ENCODE results near the gene DIS3L2.
"Not testable (repeated sequence)": the region's sequence is repeated elsewhere in the genome, so short reads cannot be mapped to it uniquely, and the experiment has no call there.

Gene DIS3L2

DNA sequence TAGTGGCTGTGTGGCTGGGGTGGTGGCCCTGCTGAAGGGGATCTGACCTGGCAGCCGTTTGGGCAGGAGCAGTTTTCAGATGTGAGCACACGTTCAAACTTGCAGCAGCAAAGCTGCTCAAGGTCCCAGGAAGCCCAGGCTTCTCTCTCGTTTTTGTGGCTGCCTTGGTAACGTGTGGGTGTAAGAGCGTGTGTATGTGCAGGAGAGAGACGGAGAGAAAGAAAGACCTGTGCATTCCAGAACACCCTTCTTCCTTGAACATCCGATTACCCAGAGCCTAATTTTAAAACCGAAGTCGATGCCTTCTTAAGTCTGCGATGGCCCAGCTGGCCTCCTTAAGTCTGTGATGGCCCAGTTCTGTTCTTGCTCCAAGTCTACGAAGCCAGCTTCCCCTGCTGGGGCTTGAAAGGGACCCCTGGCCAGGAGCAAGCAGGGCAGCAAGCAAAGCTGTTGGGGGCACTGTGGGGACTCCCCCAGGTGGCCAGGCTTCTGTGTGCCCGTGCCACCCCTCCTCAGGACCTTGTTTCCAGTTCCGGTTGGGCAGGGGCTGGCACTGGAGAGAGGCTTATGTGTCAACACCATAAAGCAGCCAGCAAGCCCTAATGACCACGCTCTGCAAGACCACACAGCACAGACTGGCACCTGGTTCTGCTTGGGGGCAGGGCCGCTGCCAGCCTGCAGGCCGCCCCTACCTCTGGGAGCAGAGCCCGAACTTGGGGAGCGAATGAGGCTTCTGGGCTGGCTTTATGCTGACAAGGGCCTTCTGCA lies 361.2 kb downstream of the DIS3L2 start:
- no peak for DNase-seq (ENCODE audit: low read depth)

DNA sequence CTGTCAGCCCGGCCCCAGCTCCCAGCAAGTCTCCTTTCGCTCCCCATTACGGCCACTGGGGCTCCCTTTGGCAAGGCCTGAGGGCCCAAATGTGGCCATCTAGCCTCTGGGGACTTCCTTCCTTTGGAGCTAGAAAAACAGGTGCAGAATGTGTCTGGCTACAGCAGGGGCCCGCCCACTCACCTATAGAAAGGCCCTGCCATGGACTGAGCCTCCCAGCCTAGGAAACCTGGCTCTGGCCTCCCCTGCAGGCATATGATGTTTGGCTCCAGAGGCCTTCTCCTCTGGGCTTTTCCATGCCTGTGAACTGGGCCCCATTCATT lies 361.8 kb downstream of the DIS3L2 start:
- no peak for DNase-seq (ENCODE audit: low read depth)

DNA sequence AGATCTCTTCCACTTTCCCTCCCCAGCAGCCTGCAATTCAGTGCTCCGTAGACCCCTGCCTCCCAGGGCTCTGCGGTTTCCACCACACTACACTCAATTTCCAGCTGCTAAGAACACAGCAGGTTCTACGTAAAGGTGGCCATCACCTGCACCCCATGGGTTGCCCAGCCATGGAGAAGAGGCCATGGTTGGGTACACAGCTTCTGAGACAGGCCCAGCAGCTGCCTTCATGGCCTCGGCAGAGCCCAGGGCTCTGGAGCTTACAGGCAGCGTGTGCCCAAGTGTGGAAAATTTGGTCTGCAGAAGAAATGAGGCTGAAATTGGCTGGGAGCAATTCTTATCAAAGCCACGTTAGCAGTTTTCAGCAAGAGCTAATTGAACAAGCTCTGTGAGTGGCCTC lies 362.5 kb downstream of the DIS3L2 start:
- DNase-seq (ENCODE audit: low read depth): not testable (repeated sequence)

DNA sequence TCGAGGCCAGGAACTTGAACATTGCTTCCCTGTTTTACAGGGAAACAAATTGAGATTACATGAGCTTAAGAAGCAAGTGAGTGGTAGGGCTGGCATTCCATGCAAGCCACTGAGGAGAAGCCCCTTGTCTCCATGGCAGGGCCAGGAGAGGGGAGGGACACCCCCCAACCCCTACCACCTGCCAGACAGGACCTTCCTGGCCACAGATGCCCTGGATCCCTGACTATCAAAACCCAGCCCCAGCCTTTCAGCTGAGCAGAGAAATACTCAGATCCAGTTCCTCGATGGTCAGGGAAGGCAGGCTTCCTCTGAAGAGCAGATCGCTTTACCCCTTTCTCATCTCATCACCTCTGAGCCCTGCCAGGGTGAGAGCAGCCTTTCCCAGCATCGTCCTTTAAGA lies 363.3 kb downstream of the DIS3L2 start:
- no peak for DNase-seq (ENCODE audit: low read depth)

DNA sequence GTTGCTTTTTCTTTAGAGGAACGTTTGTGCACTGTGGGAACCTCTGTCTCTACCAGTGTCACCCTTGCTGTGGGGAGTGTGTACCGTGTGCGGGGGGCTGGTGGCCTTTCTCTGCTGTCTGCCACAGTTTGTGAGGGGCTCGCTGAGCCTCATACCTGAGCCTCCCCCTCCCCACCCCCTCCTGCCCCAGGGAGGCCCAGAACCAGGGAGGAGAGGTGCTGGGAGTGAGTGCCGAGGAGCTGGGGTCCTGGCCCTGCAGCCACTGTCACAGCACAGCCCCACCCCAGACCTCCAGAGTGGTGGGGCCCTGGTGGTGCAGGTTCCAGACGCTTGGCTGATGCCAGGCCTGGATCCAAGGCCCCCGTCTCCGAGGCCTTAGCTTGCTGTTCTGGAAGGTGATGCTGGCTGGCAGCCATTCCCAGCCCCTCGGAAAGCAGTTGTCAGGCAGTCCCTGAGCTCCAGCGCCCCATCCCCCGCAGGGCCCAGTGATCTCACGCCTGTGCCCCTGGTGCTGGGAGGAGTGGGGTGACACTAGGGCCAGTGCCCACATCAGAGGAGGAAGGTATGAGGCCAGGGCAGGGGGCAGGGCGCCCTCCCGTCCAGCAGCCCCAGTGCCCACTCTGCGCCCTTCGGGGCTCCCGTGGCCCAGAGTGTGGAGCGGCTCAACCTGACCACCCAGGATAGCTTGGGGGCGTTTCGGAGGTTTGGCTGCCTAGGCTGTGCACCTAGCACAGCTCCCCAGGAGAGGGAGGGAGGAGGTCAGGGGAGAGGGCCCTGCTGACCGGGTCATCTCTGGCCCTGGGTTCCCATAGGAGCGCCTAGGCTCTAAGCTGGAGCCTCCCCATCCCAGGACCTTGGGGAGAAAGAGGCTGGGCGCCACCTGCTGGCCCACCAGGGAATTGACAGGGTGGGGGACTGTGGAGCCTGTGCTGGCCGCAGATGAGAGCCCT lies 364.1 kb downstream of the DIS3L2 start:
- no peak for DNase-seq (ENCODE audit: low read depth)

DNA sequence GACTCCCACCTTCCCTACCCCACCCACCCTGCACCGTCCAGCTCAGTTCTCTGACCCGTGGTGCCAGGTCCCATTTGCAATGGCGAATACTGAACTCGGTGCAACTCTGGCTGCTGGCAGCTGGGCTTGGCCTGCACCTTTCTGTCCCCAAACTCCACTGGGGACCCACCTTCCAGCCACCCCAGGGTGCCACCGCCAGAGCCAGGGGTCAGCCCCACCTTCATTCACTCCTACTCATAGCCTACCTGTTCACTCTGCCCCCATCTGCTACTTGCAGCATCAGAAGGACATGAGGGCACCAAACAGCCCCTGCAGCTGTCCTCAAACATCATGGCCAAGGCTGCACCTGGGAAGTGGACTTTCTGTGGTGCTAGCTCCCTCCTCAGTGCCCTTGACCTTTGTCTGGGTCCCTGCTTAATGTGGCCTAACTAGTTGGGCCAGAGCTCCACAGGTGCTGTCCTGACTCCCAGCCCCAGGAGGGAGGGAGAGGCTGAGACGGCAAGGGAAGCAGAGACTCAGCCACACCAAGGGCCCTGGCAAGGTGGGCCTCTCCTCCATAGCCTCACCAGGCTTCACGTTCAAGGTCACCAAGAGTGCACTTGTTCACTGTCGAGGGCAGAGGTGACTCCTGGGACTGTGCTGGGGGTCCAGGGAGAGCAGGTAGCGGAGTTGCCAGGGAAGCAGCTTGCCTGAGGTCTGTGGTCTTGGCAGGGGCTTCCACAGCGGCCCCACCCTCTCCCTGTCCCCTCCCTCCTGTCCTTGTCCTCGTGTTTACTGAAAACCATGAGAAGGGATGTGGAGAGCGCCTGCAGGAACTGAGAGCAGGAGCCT lies 365.0 kb downstream of the DIS3L2 start:
- DNase-seq (ENCODE audit: low read depth): not testable (repeated sequence)

DNA sequence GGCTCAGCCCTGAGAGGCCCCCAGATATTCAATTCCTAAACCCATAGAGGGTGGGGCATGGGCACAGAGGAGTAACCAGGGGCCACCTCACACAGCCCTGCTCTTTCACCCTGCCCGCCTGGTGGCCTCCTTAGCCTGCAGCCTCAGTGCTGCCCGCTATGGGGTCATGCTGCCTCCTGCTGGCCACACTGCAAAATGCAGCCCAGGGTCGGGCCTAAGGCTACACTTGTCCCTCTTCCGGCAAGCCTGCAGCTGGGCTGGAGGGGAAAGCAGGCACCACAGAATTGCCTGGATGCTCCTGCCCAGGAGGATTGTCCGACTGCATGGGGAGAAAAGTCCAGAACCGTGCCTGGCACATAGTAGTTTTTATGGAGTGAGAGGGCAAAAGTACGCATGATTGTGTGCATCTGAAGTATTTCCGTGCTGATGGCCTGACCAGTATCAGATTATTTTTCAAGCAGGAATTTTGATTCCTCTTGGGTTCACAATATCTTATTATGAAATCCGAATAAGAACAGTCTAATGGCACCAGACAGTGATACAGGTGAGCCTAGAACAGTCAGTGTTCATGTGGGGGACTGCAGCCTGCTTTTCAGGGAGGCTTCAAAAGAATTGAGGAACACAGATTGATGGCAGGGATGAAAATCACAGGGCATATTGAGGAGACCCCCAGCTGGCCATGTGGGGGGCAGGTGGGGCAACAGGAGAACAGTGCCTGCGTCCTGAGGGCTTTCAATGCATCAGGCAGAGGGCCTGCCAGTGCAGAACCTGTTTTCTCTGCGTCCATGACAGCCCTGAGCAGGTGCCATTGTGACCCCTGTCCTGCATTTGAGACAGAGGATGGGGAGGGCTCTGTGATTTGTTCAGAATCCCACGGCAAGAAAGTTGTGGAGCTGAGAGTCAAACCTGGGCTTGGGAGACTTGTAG lies 365.9 kb downstream of the DIS3L2 start:
- DNase-seq (ENCODE audit: low read depth): peak; percentile 68

DNA sequence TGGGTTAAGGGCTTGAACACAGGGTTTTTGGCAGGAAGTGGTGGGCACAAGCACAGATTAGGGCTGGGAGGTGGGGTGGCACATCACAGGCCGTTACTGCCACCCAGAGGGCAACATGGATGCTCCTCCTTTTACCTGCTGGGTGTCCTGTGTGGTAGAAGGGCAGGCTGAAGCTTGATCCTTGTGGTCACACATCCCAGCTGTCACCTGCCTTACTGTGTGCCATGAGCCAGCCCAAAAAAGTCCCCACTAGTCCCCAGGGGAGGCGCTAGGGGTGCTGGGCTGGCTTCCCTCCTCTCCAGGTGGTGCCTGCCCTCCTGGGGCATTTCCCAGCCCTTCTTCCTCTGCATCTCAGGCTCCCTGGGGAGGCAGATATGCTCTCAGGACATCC lies 366.5 kb downstream of the DIS3L2 start:
- DNase-seq (ENCODE audit: low read depth): no peak

DNA sequence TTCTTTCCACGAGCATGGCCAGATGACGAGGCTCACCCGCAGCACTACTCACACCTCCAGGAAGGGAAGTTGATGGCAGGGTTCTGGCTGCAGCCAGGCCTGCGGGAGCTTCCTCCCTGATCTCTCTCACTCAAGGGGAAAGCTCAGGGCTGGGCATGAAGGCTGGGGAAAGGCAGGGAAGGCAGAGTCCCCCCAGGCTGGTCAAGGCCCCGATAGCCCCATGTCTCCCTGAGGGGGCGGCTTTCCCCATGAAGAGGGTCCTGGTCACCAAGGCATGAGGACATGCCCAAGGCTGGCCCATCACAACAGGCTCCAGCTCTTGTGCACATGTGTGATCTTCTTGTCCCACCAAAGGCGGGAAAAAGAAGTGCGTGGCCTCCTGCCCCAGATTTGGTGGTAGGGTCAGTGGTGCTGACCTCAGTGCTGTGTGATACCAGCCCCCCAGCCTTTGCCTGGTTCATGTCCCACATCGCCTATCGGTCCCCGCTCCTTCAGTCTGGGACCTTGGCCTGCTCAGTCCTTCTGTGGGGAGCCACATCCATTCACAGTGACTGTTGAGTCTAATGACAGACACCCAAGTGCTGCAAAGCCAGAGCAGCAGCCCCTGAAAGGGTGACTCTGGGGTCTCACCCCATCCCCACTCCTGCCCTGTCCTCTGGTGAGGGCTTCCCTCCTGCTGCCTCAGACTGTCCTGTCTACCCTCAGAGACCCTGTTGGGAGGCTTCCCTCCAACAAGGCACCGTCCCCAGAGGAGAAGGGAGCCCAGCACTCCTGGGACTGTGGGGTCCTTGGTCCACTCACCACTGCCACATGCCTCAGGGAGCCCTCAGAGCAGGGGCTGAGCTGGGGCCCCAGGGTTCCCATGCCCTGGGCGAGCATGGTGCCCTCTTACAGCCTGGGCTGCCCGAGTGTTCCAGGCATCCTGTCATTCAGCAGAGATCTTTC lies 367.3 kb downstream of the DIS3L2 start:
- DNase-seq (ENCODE audit: low read depth): no peak

DNA sequence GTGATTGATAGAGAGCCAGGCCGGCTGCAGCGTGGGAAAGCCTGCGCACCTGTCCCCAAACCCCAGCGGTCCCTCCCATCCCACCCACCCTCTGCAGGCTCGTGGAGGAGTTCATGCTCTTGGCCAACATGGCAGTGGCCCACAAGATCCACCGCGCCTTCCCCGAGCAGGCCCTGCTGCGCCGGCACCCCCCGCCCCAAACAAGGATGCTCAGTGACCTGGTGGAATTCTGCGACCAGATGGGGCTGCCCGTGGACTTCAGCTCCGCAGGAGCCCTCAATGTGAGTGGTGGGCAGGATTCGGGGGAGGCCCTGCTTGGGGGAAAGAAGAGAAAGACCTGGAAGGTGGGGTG lies 368.2 kb downstream of the DIS3L2 start:
- DNase-seq (ENCODE audit: low read depth): no peak

DNA sequence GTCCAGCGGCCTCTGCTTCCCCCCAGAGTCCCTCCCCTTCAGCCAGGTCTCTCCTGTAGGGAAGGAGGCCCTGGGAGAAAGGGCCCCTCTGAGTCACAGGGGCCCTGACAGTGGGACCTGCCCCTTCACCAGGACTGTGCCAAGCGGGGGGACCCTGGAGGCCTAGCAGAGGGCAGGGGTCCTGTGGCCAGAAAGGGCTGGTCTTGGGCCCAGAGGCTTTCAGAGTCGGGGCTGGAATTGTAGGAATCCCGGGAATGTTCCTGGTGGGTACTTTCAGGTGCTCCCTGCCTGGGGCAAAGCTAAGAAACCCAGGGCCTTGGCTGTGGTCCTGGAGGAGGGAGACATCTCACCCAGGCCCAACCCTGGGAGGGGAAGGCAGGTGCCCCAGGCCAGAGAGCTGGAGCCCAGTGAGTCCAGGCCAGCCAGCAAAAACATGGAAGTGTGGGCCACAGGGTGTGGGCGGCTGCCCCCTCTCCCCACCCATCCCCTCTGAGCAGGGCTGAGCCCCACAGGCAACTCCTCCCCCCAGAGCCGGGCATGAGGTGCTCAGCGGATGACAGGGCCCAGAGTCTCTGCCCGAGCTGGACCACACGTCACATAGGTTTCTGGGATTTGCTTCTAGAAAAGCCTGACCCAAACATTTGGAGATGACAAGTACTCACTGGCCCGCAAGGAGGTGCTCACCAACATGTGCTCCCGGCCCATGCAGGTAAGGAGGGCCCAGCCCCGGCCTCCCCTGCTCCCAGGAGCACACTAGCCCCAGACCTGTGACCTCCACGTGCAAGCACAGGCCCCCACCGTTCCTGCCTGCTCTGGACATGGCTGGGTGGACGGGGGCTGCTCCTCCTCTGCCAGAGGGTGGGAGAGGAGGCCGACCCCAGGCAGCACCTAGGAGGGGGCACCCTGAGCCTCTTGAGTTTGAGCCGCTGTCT lies 368.8 kb downstream of the DIS3L2 start:
- DNase-seq (ENCODE audit: low read depth): no peak

DNA sequence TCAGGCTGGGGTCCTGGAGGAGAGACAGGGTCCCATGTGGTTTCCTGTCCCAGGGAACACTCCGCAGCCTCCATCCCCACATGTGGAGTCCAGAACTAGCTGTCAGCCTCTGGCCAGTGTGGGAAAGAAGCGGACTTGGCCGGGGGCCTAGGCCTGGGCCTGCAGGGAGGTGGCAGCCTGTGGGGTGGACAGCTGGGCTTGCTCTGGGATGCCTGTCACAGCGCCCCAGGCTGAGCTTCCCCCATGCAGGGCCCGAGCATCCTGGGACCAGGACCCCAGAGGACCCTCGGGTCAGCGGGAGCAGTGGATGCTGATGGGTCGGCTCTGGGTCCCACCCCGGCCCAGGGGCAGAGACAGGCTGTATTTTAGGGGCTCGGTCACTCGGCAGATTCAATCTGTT lies 369.5 kb downstream of the DIS3L2 start:
- not testable (repeated sequence) for DNase-seq (ENCODE audit: low read depth)

DNA sequence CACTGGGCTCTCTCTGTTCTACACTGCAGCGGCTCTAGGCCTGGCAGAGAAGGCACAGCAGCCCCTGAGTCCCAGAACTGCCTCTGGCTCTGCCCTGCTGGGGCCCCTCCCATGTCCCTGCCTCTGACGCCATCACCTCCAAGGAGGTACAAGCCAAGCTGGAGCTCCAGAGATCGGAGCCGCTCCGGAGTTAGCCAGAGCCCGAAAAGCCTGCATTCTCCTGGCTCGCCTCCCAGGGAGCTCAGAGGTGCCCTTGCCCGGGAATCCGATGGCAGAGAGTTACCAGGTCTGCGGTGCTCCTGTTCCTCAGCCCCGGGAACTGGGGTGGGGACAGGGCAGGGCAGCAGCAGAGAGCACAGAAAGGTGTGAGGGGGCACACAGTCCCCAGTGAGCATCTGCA lies 370.1 kb downstream of the DIS3L2 start:
- not testable (repeated sequence) for DNase-seq (ENCODE audit: low read depth)

DNA sequence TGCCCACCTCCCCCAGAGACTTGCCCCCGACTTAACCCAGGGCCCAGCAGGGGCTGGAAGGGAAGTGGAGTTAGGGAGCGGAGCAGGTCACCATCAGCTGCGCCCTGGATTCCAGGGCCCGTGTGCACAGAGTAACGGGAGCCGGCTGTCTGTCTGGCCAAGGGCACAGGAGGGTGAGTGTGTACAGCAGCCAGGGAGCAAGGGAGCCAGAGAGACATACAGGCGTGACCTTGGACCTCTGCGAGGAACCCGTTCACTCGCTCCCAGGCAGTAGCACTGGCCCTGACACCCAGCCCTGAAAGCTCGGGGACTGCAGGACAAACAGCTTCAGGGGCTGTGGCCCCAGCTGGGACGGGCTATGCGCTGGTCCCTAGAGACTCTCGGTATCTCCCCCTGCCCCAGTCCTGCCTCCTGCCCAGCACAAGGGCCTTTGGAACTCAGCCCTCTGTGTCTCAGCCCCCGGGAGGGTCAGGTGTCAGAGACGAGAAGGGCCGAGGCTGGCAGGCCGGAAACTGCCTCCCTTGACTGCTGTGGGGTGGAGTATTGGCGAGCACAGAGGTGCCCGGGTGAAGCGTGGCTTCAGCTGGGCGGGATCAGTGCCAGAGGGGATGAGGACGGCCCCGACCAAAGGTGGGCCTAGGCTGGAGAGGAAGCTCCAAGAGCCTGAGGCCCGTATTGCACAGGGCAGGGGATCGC lies 370.9 kb downstream of the DIS3L2 start:
- not testable (repeated sequence) for DNase-seq (ENCODE audit: low read depth)

DNA sequence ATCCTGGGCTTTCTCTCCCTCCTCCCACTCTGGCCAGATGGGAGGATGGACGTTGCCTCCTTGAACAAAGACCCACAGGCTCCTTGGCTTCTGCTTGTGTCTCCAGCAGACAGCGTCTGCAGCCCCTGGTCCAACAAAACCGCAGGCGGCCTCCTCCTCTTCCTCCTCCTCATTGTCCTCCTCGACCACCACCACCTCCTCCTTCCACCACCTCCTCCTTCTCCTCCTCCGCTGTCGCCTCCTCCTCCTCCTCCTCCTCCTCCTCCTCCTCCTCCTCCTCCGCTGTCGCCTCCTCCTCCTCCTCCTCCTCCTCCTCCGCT lies 371.4 kb downstream of the DIS3L2 start:
- DNase-seq (ENCODE audit: low read depth): no peak

DNA sequence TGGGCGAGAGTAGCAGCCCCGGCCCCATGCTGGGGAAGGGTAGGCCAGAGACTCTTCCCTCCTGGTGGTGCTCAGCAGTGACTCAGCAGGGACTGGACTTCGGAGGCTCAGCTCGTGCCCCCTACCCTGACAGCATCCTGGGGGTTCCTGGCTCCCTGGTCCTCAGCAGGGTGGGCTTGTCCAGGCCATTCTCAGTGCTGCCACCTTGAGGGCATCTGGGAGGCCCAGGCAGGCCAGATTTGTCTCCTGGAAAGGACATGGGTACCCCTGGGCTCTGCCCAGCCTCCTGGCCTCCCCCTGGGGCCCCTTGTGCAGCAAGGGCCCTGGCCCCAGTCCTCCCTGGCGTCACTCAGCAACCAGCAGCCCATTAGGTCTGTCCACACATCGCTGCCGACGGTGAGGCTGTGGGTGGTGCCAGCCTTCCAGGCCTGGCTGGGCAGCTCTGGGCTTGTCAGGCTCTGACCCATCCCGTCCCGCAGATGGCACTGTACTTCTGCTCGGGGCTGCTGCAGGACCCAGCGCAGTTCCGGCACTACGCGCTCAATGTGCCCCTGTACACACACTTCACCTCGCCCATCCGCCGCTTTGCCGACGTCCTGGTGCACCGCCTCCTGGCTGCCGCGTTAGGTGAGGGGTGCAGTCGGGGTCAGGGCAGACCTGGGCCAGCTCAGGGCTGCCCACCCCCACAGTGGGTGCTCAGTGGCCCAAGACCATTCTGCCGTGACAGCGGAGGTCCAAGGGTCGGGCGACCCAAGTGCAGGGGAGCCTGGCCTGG lies 372.0 kb downstream of the DIS3L2 start:
- no peak for DNase-seq (ENCODE audit: low read depth)

DNA sequence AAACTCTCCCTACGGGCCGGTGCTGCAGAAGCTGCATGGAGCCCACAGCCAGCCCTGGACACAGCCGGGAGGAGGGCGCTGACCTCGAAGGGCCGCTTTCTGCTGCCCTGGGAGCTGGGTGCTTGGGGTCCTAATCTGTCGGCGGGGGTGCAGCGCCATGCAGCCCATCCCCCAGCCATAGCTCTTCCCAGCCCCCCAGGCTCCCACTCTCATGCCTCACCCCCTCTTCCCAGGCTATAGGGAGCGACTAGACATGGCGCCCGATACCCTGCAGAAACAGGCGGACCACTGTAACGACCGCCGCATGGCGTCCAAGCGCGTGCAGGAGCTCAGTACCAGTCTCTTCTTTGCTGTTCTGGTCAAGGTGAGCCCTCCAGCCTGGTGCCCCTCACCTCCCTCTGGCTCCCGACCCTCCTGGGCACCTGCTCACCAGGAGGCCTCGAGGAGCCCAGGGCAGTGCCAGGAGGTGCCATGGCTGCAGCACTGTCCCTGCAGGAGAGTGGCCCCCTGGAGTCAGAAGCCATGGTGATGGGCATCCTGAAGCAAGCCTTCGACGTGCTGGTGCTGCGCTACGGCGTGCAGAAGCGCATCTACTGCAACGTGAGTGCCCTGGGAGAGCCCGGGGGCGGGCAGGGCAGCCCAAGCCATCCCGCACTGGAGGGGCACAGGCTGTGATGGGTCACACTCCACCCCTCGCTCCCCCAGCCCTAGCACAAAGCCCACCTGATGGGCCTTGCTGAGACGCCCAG lies 372.8 kb downstream of the DIS3L2 start:
- not testable (repeated sequence) for DNase-seq (ENCODE audit: low read depth)
